Astrocyte of the spinal cord (primary cell): ENCODE results near the gene SF3A1.

Experiments
- DNase-seq: peaks from one replicate; pipeline ENCODE4 v3.0.0; 2011; ENCODE audit warnings: low read depth, low spot score
- H3K4me3 ChIP-seq: 2 replicates; pipeline ENCODE4 v1.5.1; 2011; ENCODE audit warnings: low read depth, mild to moderate bottlenecking, low read length, moderate library complexity
- CTCF ChIP-seq: IDR thresholded peaks from 2 replicates; pipeline ENCODE4 v1.5.1; 2012; ENCODE audit warnings: low read depth, mild to moderate bottlenecking, low read length, inconsistent platforms
- in situ Hi-C: cut with HindIII; loops from 2 replicates; pipeline ENCODE4 v1.10.0; 2017; ENCODE audit warnings: low sequenced_read_pairs

SF3A1 gene

GRCh38 chr22:30285846-30286200 is 70.9 kb downstream of the SF3A1 start:
- H3K4me3 ChIP-seq = no peak overlapping the region
- in situ Hi-C loops = no loop called here
- TF ChIP-seq CTCF = no peak
- DNase-seq = no peak

GRCh38 chr22:30285176-30285845 is 71.4 kb downstream of the SF3A1 start:
- TF ChIP-seq CTCF = no peak
- no peak for DNase-seq
- H3K4me3 ChIP-seq = no peak overlapping the region
- in situ Hi-C loops = no loop called here

- no peak for TF ChIP-seq CTCF
- H3K4me3 ChIP-seq = no peak overlapping the region
- no peak for DNase-seq
- in situ Hi-C loops = no loop called here
Observed at GRCh38 chr22:30284666-30285065, 72.0 kb downstream of the SF3A1 start.

GRCh38 chr22:30284172-30284571 is 72.5 kb downstream of the SF3A1 start:
- no peak for DNase-seq
- no peak for TF ChIP-seq CTCF
- H3K4me3 ChIP-seq = no peak overlapping the region
- in situ Hi-C loops = no loop called here

- DNase-seq = no peak
- no peak for TF ChIP-seq CTCF
- no peak overlapping the region for H3K4me3 ChIP-seq
- in situ Hi-C loops = no loop called here
Observed at GRCh38 chr22:30283342-30283741, 73.4 kb downstream of the SF3A1 start.

- H3K4me3 ChIP-seq = no peak overlapping the region
- in situ Hi-C loops = no loop called here
- DNase-seq = no peak
- TF ChIP-seq CTCF = no peak
Observed at GRCh38 chr22:30282616-30283046, 74.1 kb downstream of the SF3A1 start.
